Sigmoid colon (tissue), 4 donors: ENCODE data around the gene PTPRH.

Experiments
- CTCF ChIP-seq, 4 experiments: fragments of 450-650 bp in 3 of 4; fragments of 200-600 bp in 1 of 4; IDR thresholded peaks; one replicate each; pipeline ENCODE4 v1.5.1; 2016 to 2019; ENCODE audit warnings: antibody characterized with exemption in 4 of 4, mild to moderate bottlenecking in 3 of 4, moderate library complexity in 2 of 4
- EP300 ChIP-seq, 4 donors: sonication (generic); formaldehyde crosslinking; IDR thresholded peaks; one replicate each; pipeline ENCODE4 v1.6.1; 2017; ENCODE audit warnings: antibody characterized with exemption in 4 of 4
- POLR2A ChIP-seq, 2 donors: fragments of 450-650 bp; IDR thresholded peaks; one replicate each; pipeline ENCODE4 v1.6.1; 2016; ENCODE audit warnings: antibody characterized with exemption in 2 of 2, mild to moderate bottlenecking in 2 of 2, moderate library complexity in 2 of 2
- POLR2AphosphoS5 ChIP-seq, 4 donors: sonication (generic); formaldehyde crosslinking; IDR thresholded peaks; one replicate each; pipeline ENCODE4 v1.6.1; 2017; ENCODE audit warnings: antibody characterized with exemption in 4 of 4

GRCh38 chr19:55254625-55254977 is 45.3 kb upstream of the PTPRH start:
- TF ChIP-seq CTCF (IDR thresholded peaks at IDR 0.05) (no peak), EP300 (IDR thresholded peaks at IDR 0.05) (no peak), POLR2AphosphoS5 (IDR thresholded peaks at IDR 0.05) (no peak), POLR2A (IDR thresholded peaks at IDR 0.05) (no peak)
